Activated T-helper 1 cell treated with anti-CD3 and anti-CD28 coated beads, Interleukin-12 subunit alpha, Interleukin-12 subunit beta, Interleukin-2, Interleukin-4 antibody, amounts not matched to agents 30 ng/mL and 10 ng/mL and 1 ng/mL, durations not matched to agents 14 hours and 24 hours and 36 hours (primary cell): ENCODE measurements around the gene ATRIP. TPM values are rescaled to one million over a fixed set of nuclear protein-coding genes. Genes with fewer than 3 reads are reported as not detected.

Experiments used
- DNase-seq: peaks from one replicate; pipeline ENCODE4 v3.0.0; 2021; ENCODE audit warnings: low spot score
- H3K27ac Mint-ChIP-seq: one replicate; pipeline ENCODE4 v1.8.0; 2021; ENCODE audit warnings: mild to moderate bottlenecking, mixed read lengths
- H3K27me3 Mint-ChIP-seq: one replicate; pipeline ENCODE4 v1.8.0; 2022; ENCODE audit warnings: mild to moderate bottlenecking, moderate library complexity, mixed read lengths; ENCODE audit not compliant: insufficient read depth
- H3K36me3 Mint-ChIP-seq: one replicate; pipeline ENCODE4 v1.8.0; 2021; ENCODE audit warnings: low read depth, mixed read lengths
- H3K4me1 Mint-ChIP-seq: one replicate; pipeline ENCODE4 v1.8.0; 2021; ENCODE audit warnings: low read depth, mixed read lengths
- H3K4me3 Mint-ChIP-seq: one replicate; pipeline ENCODE4 v1.8.0; 2021; ENCODE audit warnings: mild to moderate bottlenecking, moderate library complexity, mixed read lengths
- H3K9me3 Mint-ChIP-seq: one replicate; pipeline ENCODE4 v1.8.0; 2021; ENCODE audit warnings: mixed read lengths
- intact Hi-C: fragments of 100-400 bp; cut with micrococcal nuclease; formaldehyde crosslinking; loops from one replicate; pipeline ENCODE4 v1.15.1; 2024
- total RNA-seq: library from RNA; stranded (reverse); gene quantifications from 2 replicates; pipeline ENCODE4 v1.2.3, GENCODE V29; 2022

ATRIP gene
- total RNA-seq, 1 donor from 2014 or later, result 16.5 TPM

DNA sequence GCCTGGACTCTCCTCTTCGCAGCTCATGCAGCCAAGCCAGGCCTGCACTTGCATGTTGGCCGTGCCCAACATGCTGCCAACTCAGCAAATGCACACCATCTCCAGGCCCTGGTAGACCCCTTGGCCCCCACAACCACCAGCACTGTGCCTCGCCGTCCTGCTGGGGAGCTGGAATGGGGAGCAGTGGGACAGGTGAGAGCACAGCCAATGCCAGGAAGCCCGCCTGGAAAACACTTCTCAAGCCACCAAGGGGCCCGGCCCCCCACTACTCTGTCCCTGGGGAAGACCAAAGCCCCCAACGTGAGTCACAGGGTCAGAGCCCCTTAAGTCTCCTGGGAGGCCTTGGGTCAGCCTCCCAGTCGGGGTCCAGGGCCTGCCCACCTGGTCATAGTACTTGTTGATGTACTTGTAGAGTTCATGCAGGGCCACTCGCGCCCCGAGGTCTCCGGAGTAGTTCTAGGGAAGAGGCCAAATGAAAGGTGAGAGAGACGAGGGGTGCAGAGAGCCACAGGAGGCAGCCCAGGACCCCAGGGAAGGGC, 41.1 kb upstream of the ATRIP start:
- no peak for DNase-seq
- Mint-ChIP-seq H3K4me3 (no peak overlapping the region), H3K27ac (no peak overlapping the region), H3K9me3 (no peaks in the 10 kb centered on the region), H3K27me3 (no peaks in the 10 kb centered on the region), H3K4me1 (no peaks in the 10 kb centered on the region), H3K36me3 (no peaks in the 10 kb centered on the region)
- intact Hi-C loops, result loop anchor here (10.0 kb wide), 1 partner anchor 229 kb away; the partner anchor contains the start of gene SLC26A6

DNA sequence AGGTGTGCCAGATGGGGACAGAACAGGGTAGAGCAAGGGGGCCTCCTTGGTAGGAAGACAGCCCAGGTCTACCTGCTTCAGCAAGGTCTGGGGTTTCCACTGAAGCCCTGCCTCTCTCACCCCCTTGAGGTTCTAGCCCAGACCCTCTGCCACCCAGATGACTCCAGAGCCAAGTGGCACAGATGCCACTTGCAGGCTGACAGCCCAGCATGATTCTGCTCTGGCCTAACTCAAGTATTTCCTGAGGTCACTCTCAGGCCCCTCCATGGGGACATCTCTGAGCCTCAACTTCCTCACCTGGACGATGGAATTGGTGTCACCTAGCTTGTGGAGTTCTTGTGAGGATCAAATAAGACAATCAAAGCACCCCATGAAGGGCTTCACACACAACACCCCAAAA, 40.6 kb upstream of the ATRIP start:
- Mint-ChIP-seq H3K27ac (no peak overlapping the region), H3K9me3 (no peaks in the 10 kb centered on the region), H3K27me3 (no peaks in the 10 kb centered on the region), H3K4me1 (no peaks in the 10 kb centered on the region), H3K4me3 (no peak overlapping the region), H3K36me3 (no peaks in the 10 kb centered on the region)
- DNase-seq, result no peak
- intact Hi-C loops, result loop anchor here (10.0 kb wide), 1 partner anchor 229 kb away; the partner anchor contains the start of gene SLC26A6

DNA sequence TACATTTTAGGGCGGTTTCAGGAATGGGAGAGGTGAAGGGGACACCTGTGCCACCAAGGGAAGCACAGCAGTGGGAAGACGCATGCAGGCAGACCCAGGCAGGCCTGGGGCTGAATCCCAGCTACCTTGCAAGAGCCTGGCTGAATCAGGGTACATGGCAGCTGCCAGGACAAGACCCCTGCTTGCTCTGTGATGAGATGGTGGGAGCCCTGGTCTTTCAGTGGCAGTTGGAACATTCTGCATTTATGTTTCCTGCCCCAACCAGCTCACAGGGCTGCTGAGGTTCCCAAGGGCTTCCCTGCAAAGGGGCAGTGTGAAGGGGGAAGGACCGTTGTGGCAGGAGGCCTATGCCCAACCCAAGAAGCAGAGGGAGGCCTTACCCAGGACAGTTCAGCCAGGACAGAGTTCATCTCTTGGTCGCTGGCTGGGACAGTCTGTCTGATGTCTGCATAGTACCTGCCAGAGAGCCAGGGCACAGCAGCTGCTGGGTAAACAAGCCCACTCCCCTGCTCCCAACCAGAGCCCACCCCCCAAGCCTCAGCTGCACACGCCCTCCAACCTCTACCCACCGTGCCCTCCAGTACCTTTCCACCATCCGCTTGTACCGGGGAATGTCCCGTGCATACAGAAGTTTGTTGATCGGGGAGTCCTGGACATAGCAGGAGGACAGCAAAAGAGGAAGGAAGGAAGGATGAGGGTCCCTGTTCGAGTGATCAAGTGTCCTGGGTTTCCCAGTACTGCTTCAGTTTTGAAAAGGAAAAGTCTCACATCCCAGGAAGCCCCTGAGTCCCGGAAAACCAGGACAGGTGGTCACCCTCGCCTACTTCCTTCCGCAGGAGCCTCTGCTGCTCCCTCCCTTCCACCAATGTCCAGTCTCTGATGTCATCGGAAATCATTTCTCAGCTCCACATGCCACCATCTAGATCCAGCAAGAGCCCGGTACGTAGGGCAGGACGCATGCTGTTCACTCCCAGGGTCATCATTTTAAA, 39.8 kb upstream of the ATRIP start:
- Mint-ChIP-seq H3K27me3 (no peaks in the 10 kb centered on the region), H3K27ac (no peak overlapping the region), H3K36me3 (no peaks in the 10 kb centered on the region), H3K9me3 (no peaks in the 10 kb centered on the region), H3K4me3 (no peak overlapping the region), H3K4me1 (no peaks in the 10 kb centered on the region)
- no peak for DNase-seq
- intact Hi-C loops, result loop anchor here (10.0 kb wide), 1 partner anchor 228 kb away; the partner anchor contains the start of gene SLC26A6

DNA sequence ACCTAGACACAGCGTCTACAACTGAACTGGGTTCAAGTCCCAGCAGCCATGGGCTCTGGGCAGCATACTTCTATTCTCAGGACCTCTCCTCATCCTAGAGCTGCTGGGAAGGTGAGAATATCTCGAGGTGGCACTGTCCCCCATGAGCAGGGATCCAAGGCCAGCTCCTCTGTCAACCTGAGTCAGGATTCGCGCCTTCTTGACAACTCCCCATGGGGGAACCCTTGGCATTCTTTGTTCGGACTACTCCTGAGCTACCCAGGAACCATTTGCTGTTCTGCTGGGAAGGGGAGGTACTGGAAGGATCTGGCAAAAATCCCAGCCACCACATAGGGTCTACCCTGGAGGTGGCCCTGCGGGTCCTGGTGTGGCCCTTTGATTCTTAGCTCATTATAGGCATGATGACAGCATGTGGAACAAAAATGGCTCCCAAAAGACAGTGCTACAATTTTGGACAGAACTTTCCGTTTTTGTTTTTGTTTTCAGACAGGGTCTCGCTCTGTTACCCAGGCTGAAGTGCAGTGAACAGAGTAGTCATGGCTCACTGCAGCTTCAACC, 38.9 kb upstream of the ATRIP start:
- intact Hi-C loops, result loop anchor here (10.0 kb wide), 1 partner anchor 227 kb away; the partner anchor contains the start of gene SLC26A6
- Mint-ChIP-seq H3K4me3 (no peak overlapping the region), H3K4me1 (no peaks in the 10 kb centered on the region), H3K36me3 (no peaks in the 10 kb centered on the region), H3K9me3 (no peaks in the 10 kb centered on the region), H3K27me3 (no peaks in the 10 kb centered on the region), H3K27ac (no peak overlapping the region)
- DNase-seq, result no peak

DNA sequence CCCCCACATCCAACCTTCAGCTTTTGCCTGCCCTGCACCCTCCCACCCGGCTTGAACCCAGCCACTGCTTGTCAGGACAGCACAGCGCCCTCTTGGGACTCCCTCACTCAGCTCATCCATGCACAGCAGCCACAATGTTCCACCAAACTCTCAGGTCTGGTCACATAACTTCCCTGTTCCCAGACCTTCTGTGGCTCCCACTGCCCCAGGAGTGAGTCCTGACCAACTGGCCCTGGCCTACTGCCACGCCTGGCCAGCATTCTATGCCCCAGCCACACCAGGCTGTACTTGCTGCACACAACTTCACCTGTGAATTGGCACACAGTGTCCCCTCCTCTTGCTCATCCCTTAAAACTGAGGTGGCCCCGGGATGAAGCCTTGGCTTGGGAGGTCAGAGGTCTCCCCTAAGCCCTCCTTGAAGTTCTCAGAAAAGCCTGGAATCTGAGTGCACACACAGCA, 37.7 kb upstream of the ATRIP start:
- no peaks in the 10 kb centered on the region for H3K9me3 Mint-ChIP-seq
- intact Hi-C loops, result loop anchor here (10.0 kb wide), 1 partner anchor 226 kb away; the partner anchor contains the start of gene SLC26A6
- DNase-seq, result no peak
- H3K27me3 Mint-ChIP-seq, result no peaks in the 10 kb centered on the region
- H3K4me1 Mint-ChIP-seq, result no peaks in the 10 kb centered on the region
- H3K4me3 Mint-ChIP-seq, result no peak overlapping the region
- H3K27ac Mint-ChIP-seq, result no peak overlapping the region
- no peaks in the 10 kb centered on the region for H3K36me3 Mint-ChIP-seq

DNA sequence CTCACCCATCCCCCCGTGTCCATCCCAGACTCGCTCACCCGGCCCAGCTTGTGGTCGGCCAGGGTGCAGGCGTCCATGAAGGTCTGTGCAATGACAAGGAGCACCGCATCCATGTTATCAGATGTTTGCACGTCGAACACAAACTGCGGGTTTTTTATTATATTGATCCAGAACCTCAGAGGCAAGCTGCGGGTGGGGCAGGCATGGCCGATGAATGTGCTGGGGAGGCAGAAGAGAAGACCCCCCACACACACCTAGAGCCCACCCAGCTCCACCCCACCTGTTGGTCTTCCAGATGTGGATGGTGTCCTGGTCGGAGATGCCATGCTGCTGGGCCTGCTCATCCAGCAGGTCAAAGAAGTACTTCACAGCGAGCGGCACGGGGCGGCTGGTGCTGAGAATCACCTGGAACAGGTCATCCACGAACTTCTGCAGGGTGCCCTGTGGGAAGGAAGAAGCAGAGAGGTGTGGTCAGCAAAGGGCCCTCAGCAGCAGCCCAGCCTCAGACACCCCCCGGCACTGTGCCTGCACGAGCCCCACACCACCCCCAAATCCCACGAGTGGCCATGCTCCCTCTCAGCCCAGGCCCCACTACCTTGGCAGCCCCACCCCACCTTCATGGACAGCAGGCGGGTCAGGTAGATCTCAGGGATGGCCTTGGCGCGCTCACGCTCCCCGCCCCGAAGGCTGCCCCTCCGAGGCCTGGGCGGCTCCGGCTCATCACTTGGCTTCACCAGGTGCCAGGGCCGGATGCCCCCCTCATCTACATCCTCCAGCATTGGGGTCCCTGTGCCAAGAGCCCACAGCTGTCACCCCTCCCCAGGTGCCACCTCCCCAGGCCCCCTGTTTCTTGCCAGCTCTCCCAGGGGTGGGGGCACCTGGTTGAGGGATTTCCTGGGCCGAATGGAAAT, 37.0 kb upstream of the ATRIP start:
- intact Hi-C loops, result loop anchor here (10.0 kb wide), 1 partner anchor 225 kb away; the partner anchor contains the start of gene SLC26A6
- Mint-ChIP-seq H3K4me3 (no peak overlapping the region), H3K27me3 (no peaks in the 10 kb centered on the region), H3K9me3 (no peaks in the 10 kb centered on the region), H3K36me3 (no peaks in the 10 kb centered on the region), H3K4me1 (no peaks in the 10 kb centered on the region), H3K27ac (no peak overlapping the region)
- DNase-seq, result no peak

DNA sequence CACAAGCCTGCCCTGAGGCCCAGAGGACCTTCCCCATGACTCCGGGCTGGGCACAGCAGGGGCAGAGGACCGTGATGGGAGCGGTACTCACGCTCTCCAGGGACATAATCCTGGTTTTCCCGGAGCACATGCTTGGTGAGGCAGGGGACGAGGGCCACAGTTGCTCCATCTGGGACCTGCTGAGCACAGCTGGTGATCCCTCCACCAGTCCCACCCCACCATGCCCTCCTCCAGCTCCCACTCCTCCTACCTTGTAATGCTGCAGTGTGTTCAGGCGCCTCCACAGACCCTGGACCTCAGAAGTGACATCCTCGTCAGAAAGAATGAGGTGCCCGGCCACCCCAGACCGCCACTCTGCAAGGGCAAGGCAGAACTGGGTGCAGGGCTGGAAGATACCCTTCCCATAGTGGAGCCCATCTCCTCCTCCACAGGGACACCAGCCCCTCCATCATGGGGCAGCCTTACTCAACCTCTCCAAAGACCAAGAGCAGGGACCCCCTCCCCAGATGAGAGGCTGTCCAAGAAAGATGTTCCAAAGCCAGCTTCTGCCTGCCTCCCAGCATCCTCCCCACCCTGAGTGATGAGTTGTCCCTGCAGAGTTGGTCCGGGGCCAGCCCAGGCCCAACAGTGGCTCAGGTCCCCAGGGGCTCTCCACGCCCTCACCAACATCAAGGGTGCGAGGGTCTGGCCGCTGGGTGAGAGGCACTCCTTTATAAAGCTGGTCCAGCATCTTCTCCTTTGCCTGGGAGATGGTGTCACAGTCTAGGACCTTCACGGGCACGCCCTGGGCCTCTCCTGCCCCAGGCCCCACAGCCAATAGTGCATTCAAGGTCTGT, 36.1 kb upstream of the ATRIP start:
- intact Hi-C loops, result no loop called here
- Mint-ChIP-seq H3K9me3 (no peaks in the 10 kb centered on the region), H3K36me3 (no peaks in the 10 kb centered on the region), H3K4me1 (no peaks in the 10 kb centered on the region), H3K27ac (no peak overlapping the region), H3K4me3 (no peak overlapping the region), H3K27me3 (no peaks in the 10 kb centered on the region)
- DNase-seq, result no peak

DNA sequence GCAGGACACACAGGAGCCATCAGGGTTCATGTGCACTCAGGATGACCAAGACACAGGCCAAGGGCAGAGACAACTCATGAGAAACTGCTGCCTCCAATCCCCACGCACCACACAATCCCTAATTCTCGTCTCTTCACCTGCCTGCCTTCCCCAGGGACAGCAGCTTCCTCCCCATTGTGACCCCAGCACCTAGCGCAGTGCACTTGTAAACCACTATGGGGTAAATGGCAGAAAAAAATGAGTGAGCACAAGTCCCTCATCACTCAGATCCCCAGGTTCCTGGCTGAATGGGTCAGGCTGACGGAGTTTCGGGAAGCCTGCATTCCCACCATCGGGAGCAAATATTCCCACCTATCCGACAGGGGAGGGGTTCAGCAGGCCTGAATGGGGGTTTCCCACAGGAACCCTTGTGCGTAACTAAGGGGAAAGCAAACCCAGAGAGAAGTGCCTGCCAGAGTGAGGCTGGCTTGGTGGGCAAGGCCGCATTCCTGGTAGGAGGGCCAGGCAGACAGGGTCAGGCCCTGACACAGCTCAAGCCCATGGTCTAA, 35.4 kb upstream of the ATRIP start:
- Mint-ChIP-seq H3K36me3 (no peaks in the 10 kb centered on the region), H3K27me3 (no peaks in the 10 kb centered on the region), H3K27ac (no peak overlapping the region), H3K4me1 (no peaks in the 10 kb centered on the region), H3K9me3 (no peaks in the 10 kb centered on the region), H3K4me3 (no peak overlapping the region)
- no peak for DNase-seq
- intact Hi-C loops, result no loop called here

DNA sequence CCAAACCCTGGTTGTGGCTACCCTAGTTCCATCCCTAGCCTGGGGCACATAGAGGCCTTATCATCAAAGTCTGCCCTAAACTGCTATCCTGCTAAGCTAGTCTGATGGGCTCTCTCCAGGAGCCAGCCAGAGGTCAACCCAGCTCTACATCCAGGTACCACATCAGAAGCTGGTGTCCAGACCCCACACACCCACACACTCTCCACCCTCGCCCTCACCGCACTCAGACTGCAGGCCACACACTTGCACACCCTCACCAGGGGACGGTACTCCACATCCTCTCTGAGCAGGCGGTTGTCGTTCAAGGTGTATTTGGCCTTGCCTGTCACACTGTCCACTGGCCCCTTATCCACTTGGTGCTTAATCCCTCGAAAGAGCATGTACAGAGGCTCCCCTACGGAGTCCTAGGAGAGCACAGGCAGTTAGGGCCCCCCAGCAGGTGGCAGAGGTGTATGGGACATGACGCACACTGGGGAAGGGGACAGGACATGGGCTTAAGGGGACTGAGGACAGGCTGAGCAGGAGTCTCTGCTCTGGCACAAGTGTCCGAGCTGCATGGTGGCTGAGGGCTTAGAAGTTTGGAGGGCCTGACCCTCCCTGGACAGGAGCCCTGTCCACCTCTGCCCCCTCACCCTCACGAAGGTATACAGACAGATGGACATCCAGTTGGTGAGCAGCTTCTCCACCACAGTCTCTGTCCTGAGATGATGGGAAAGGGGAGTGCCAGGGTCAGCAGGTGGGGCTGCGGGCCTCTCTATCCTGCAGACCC, 34.7 kb upstream of the ATRIP start:
- Mint-ChIP-seq H3K36me3 (no peaks in the 10 kb centered on the region), H3K27me3 (no peaks in the 10 kb centered on the region), H3K9me3 (no peaks in the 10 kb centered on the region), H3K4me3 (no peak overlapping the region), H3K27ac (no peak overlapping the region), H3K4me1 (no peaks in the 10 kb centered on the region)
- intact Hi-C loops, result no loop called here
- no peak for DNase-seq

DNA sequence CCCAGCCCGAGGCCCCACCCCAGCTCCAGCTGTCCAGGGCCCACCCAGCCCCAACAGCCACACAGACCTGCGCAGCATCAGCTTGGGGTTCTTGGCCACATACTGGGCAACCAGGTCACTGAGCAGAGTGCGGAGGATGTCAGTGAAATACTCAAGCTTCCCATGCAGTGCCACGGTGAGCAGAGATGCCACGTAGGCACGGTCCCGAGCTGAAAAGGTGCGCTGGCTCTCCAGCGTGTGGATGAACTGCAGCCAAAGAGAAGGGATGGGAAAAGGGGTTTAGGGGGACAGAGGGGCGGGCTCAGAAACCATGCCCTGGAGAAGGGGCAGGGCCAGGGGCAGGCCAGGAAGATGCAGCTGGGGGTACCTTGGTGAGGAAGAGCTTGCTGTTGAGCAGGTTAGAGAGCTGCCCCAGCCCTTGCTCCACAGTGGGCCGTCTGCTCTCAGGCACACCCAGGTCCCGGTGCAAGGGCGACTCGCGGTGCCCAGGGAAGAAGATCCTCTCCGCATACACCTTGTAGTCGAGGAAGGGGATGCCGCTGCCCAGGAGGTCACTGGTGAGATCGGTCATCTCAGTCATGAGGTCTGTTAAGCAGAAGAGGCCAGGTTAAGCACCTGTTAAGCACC, 34.0 kb upstream of the ATRIP start:
- no peak overlapping the region for H3K27ac Mint-ChIP-seq
- DNase-seq, result no peak
- H3K27me3 Mint-ChIP-seq, result no peaks in the 10 kb centered on the region
- intact Hi-C loops, result no loop called here
- no peaks in the 10 kb centered on the region for H3K4me1 Mint-ChIP-seq
- no peaks in the 10 kb centered on the region for H3K36me3 Mint-ChIP-seq
- H3K4me3 Mint-ChIP-seq, result no peak overlapping the region
- no peaks in the 10 kb centered on the region for H3K9me3 Mint-ChIP-seq

DNA sequence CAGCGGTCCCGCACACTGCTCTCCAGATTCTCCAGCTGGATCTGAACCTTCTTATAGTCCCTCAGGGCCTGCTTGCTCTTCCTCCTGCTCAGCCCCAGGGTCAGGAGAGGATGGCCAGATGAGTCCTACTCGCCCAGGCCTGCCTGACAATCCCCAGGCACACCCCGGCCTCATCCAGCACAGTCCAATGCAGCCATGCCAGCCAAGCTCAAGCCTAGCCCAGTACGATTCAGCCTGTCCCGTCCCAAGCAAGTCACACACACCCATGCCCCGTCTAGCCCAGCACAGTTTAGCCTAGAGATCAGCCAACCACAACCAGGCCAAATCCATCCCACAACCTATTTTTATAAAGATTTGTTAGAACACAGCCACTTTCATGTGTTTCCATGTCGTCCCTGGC, 33.5 kb upstream of the ATRIP start:
- no peak for DNase-seq
- Mint-ChIP-seq H3K4me3 (no peak overlapping the region), H3K27ac (no peak overlapping the region), H3K36me3 (no peaks in the 10 kb centered on the region), H3K9me3 (no peaks in the 10 kb centered on the region), H3K4me1 (no peaks in the 10 kb centered on the region), H3K27me3 (no peaks in the 10 kb centered on the region)
- intact Hi-C loops, result no loop called here
